Panc1 (cell line): ENCODE results near the gene GHITM. TPM values are rescaled to one million over a fixed set of nuclear protein-coding genes. Genes with fewer than 3 reads are reported as not detected.

Source experiments
- ATAC-seq: fragments of 200-7000 bp; cut with Tn5 transposase; 2 replicates; pipeline ENCODE4 v1.9.1; 2020; ENCODE audit warnings: mild to moderate bottlenecking, moderate library complexity
- BruUV-seq: library from RNA; stranded (reverse); fragments of 400-500 nt; replicated peaks from 2 replicates; lab custom pipeline; 2021; lab: Mats Ljungman, UMichigan
- CTCF ChIA-PET: fragments of 300-600 bp; sonication (Branson Sonifier 250); formaldehyde crosslinking; loops from one replicate; lab custom pipeline; 2022; ENCODE audit warnings: antibody characterized with exemption; lab: Charles Lee
- POLR2A ChIA-PET: fragments of 300-600 bp; sonication (Branson Sonifier 250); formaldehyde crosslinking; loops from one replicate; lab custom pipeline; 2022; ENCODE audit warnings: antibody characterized with exemption; lab: Charles Lee
- DNase-seq: peaks from one replicate; pipeline ENCODE4 v3.0.0-alpha.2; 2010; ENCODE audit warnings: low read depth, low spot score
- H3K27ac ChIP-seq: 2 replicates; pipeline ENCODE4 v1.5.1; 2011; ENCODE audit warnings: mild to moderate bottlenecking, low read length, inconsistent platforms
- H3K27me3 ChIP-seq: fragments of 200-500 bp; sonication (Bioruptor generic); 2 replicates; pipeline ENCODE4 v1.6.0; 2014; ENCODE audit warnings: low read length, inconsistent platforms; ENCODE audit not compliant: control insufficient read depth, insufficient read depth
- H3K36me3 ChIP-seq: fragments of 200-500 bp; sonication (Bioruptor generic); 2 replicates; pipeline ENCODE4 v1.5.1; 2014; ENCODE audit warnings: inconsistent platforms, mild to moderate bottlenecking, low read length, moderate library complexity; ENCODE audit not compliant: control insufficient read depth, insufficient read depth
- H3K4me1 ChIP-seq: 2 replicates; pipeline ENCODE4 v1.5.1; 2011; ENCODE audit warnings: inconsistent platforms, mild to moderate bottlenecking, low read length, moderate library complexity; ENCODE audit not compliant: control insufficient read depth, insufficient read depth
- H3K4me3 ChIP-seq, 2 experiments: 2 replicates each; pipeline ENCODE4 v1.5.1; 2011 to 2012; ENCODE audit warnings: low read depth in 2 of 2, low read length in 2 of 2, mild to moderate bottlenecking in 2 of 2, inconsistent platforms in 1 of 2, moderate library complexity in 1 of 2
- H3K9me3 ChIP-seq: fragments of 200-500 bp; sonication (Bioruptor generic); 2 replicates; pipeline ENCODE4 v1.5.1; 2014; ENCODE audit warnings: low read depth, mild to moderate bottlenecking, inconsistent platforms, low read length, moderate library complexity; ENCODE audit not compliant: control insufficient read depth, insufficient read depth
- POLR2AphosphoS5 ChIP-seq: IDR thresholded peaks from 2 replicates; pipeline ENCODE4 v1.6.1; 2012; ENCODE audit warnings: mild to moderate bottlenecking, low read depth, low read length, moderate library complexity
- SIN3A ChIP-seq: IDR thresholded peaks from 2 replicates; pipeline ENCODE4 v1.6.1; 2012; ENCODE audit warnings: low read depth, mild to moderate bottlenecking, low read length, moderate library complexity, borderline replicate concordance; ENCODE audit not compliant: insufficient read depth
- TCF7L2 ChIP-seq: IDR thresholded peaks from 2 replicates; pipeline ENCODE4 v1.6.1; 2011; ENCODE audit warnings: mild to moderate bottlenecking, low read depth, low read length, inconsistent platforms
- in situ Hi-C: cut with HindIII; loops from 2 replicates; pipeline ENCODE4 v1.10.0; 2016; ENCODE audit warnings: low sequenced_read_pairs, low pct_unique_long_range_greater_than_20kb
- intact Hi-C: fragments of 100-400 bp; cut with micrococcal nuclease; formaldehyde crosslinking; loops from one replicate; pipeline ENCODE4 v1.10.0; 2022; ENCODE audit not compliant: unreplicated experiment
- total RNA-seq: library from RNA; stranded (reverse); gene quantifications from one replicate; pipeline ENCODE4 v1.2.1, GENCODE V29; 2021; ENCODE audit not compliant: unreplicated experiment
- TF ChIP-seq, protein P1 (sequence below): fragments of 450-650 bp; IDR thresholded peaks from 2 replicates; pipeline ENCODE4 v1.5.1; 2017; ENCODE audit warnings: mild to moderate bottlenecking
- TF ChIP-seq, protein P2 (sequence below), 2 experiments: IDR thresholded peaks; 2 replicates each; pipeline ENCODE4 v1.6.1; 2011 to 2012; ENCODE audit warnings: low read depth in 2 of 2, control low read depth in 1 of 2, low read length in 1 of 2, mild to moderate bottlenecking in 1 of 2, moderate library complexity in 1 of 2; ENCODE audit not compliant: insufficient read depth in 1 of 2

GHITM gene
- total RNA-seq, 1 experiment from 2014 or later = 188 TPM

DNA sequence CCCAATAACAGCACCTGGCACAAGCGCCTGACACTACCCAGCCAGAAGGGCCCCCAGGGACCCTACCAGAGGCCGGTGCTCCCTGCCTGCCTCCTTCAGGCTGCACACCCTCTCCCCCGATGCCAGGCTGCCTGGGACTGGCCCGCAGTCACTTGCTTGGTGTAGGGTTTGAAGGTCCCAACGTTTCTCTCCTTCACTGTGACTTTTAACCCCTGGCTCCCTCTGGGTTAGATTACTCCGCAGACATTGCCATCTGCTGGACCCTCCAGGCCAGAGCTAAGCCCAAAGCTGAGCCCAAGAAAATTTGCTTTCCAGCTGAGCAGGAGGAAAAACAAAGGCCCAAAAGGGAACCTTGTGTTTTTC lies 61.9 kb downstream of the GHITM start:
- Histone ChIP-seq H3K36me3 (no peaks in the 10 kb centered on the region), H3K9me3 (no peaks in the 10 kb centered on the region), H3K4me1 (peaks cover 2% of the 10 kb centered on the region), H3K27me3 (peaks cover 19% of the 10 kb centered on the region), H3K4me3 (no peak overlapping the region), H3K27ac (no peak overlapping the region)
- no TSS peak for BruUV-seq
- POLR2A ChIA-PET = no interaction called here
- TF ChIP-seq, protein P1, sequence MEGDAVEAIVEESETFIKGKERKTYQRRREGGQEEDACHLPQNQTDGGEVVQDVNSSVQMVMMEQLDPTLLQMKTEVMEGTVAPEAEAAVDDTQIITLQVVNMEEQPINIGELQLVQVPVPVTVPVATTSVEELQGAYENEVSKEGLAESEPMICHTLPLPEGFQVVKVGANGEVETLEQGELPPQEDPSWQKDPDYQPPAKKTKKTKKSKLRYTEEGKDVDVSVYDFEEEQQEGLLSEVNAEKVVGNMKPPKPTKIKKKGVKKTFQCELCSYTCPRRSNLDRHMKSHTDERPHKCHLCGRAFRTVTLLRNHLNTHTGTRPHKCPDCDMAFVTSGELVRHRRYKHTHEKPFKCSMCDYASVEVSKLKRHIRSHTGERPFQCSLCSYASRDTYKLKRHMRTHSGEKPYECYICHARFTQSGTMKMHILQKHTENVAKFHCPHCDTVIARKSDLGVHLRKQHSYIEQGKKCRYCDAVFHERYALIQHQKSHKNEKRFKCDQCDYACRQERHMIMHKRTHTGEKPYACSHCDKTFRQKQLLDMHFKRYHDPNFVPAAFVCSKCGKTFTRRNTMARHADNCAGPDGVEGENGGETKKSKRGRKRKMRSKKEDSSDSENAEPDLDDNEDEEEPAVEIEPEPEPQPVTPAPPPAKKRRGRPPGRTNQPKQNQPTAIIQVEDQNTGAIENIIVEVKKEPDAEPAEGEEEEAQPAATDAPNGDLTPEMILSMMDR = no peak
- no peak for TF ChIP-seq TCF7L2
- TF ChIP-seq, protein P2, sequence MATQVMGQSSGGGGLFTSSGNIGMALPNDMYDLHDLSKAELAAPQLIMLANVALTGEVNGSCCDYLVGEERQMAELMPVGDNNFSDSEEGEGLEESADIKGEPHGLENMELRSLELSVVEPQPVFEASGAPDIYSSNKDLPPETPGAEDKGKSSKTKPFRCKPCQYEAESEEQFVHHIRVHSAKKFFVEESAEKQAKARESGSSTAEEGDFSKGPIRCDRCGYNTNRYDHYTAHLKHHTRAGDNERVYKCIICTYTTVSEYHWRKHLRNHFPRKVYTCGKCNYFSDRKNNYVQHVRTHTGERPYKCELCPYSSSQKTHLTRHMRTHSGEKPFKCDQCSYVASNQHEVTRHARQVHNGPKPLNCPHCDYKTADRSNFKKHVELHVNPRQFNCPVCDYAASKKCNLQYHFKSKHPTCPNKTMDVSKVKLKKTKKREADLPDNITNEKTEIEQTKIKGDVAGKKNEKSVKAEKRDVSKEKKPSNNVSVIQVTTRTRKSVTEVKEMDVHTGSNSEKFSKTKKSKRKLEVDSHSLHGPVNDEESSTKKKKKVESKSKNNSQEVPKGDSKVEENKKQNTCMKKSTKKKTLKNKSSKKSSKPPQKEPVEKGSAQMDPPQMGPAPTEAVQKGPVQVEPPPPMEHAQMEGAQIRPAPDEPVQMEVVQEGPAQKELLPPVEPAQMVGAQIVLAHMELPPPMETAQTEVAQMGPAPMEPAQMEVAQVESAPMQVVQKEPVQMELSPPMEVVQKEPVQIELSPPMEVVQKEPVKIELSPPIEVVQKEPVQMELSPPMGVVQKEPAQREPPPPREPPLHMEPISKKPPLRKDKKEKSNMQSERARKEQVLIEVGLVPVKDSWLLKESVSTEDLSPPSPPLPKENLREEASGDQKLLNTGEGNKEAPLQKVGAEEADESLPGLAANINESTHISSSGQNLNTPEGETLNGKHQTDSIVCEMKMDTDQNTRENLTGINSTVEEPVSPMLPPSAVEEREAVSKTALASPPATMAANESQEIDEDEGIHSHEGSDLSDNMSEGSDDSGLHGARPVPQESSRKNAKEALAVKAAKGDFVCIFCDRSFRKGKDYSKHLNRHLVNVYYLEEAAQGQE (IDR thresholded peaks at IDR 0.05; ENCODE audit: insufficient read depth in 1 of 2, low read depth in 2 of 2, low read length in 1 of 2) = no peak
- no peak for TF ChIP-seq POLR2AphosphoS5
- no peak for TF ChIP-seq SIN3A
- intact Hi-C loops = no loop called here
- in situ Hi-C loops = no loop called here
- CTCF ChIA-PET = no interaction called here
- DNase-seq = no peak
- ATAC-seq = no peak

DNA sequence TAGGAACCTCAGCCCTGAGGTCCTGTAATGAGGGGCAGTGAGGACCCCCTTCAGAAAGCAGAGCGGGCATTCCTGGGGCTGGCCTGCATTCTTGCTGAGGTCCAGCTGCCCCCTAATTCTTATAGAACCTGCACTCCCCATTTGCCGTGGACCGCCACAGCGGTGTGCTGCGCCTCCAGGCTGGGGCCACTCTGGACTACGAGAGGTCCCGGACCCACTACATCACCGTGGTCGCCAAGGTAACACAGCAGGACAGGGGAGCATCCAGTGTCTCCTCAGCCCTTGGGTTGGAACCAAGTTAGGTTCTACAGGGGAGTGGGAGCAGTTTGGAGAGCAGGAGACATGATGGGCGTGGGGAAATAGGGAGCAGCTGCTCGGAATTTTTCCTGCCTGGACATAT lies 62.4 kb downstream of the GHITM start:
- ChIA-PET POLR2A (no interaction called here), CTCF (no interaction called here)
- no peaks in the 10 kb centered on the region; the same call in 1 of the 2 replicates for H3K4me1 ChIP-seq
- no peak for TF ChIP-seq SIN3A
- TF ChIP-seq, protein P2 (IDR thresholded peaks at IDR 0.05; ENCODE audit: insufficient read depth in 1 of 2, low read depth in 2 of 2, low read length in 1 of 2) = no peak
- TF ChIP-seq, protein P1 = no peak
- TF ChIP-seq TCF7L2 = no peak
- no peak for TF ChIP-seq POLR2AphosphoS5
- DNase-seq (no peak), ATAC-seq (no peak)
- no peaks in the 10 kb centered on the region for H3K9me3 ChIP-seq
- no peaks in the 10 kb centered on the region for H3K36me3 ChIP-seq
- BruUV-seq = no TSS peak
- in situ Hi-C loops = no loop called here
- intact Hi-C loops = no loop called here
- peaks cover 19% of the 10 kb centered on the region for H3K27me3 ChIP-seq
- no peak overlapping the region for H3K27ac ChIP-seq
- H3K4me3 ChIP-seq = no peak overlapping the region
